Osteoblast (primary cell): ENCODE measurements around the gene FOLR2. TPM values are rescaled to one million over a fixed set of nuclear protein-coding genes. Genes with fewer than 3 reads are reported as not detected.

Experiments
- DNase-seq: peaks from one replicate; pipeline ENCODE4 v3.0.0; 2011; ENCODE audit warnings: low spot score, mixed read lengths; ENCODE audit not compliant: insufficient read length; ENCODE audit errors: missing footprints
- H2AFZ ChIP-seq: 2 replicates; pipeline ENCODE4 v1.6.0; 2011; ENCODE audit warnings: mild to moderate bottlenecking, low read length
- H3K27ac ChIP-seq: 2 replicates; pipeline ENCODE4 v1.5.1; 2011; ENCODE audit warnings: mild to moderate bottlenecking, low read depth, low read length, moderate library complexity
- H3K27me3 ChIP-seq: 2 replicates; pipeline ENCODE4 v1.6.0; 2012; ENCODE audit warnings: mild to moderate bottlenecking, control low read depth, inconsistent platforms, low read length, moderate library complexity; ENCODE audit not compliant: insufficient read depth
- H3K36me3 ChIP-seq: 2 replicates; pipeline ENCODE4 v1.5.1; 2011; ENCODE audit warnings: mild to moderate bottlenecking, low read length, control low read depth, moderate library complexity; ENCODE audit not compliant: insufficient read depth
- H3K4me1 ChIP-seq: 2 replicates; pipeline ENCODE4 v1.5.1; 2011; ENCODE audit warnings: mild to moderate bottlenecking, low read length, control low read depth, moderate library complexity; ENCODE audit not compliant: insufficient read depth
- H3K4me2 ChIP-seq: 2 replicates; pipeline ENCODE4 v1.6.0; 2011; ENCODE audit warnings: mild to moderate bottlenecking, low read length; ENCODE audit not compliant: insufficient read depth
- H3K4me3 ChIP-seq: fragments of 200-600 bp; sonication (generic); 3 replicates; pipeline ENCODE4 v1.5.1; 2012; ENCODE audit warnings: mild to moderate bottlenecking, low read length, inconsistent platforms; ENCODE audit not compliant: insufficient read depth
- H3K79me2 ChIP-seq: 2 replicates; pipeline ENCODE4 v1.6.0; 2012; ENCODE audit warnings: mild to moderate bottlenecking, low read length, control low read depth, inconsistent platforms; ENCODE audit not compliant: insufficient read depth
- H3K9me3 ChIP-seq: 2 replicates; pipeline ENCODE4 v1.5.1; 2011; ENCODE audit warnings: low read depth, low read length, control low read depth
- H4K20me1 ChIP-seq: 2 replicates; pipeline ENCODE4 v1.6.0; 2012; ENCODE audit warnings: mild to moderate bottlenecking, low read length, control low read depth; ENCODE audit not compliant: insufficient read depth
- CTCF ChIP-seq: IDR thresholded peaks from 2 replicates; pipeline ENCODE4 v1.5.1; 2011; ENCODE audit warnings: mild to moderate bottlenecking, low read depth, low read length, moderate library complexity; ENCODE audit errors: extremely low read depth
- total RNA-seq: library from RNA; depleted of rRNA; stranded (reverse); fragments of >200 nt; gene quantifications from 2 replicates; pipeline ENCODE4 v1.2.3, GENCODE V29; 2012

The FOLR2 gene
- total RNA-seq, 1 donor, result not detected

GRCh38 chr11:72251614-72252013, 35.0 kb downstream of the FOLR2 start:
- no peak for TF ChIP-seq CTCF
- Histone ChIP-seq H3K79me2 (no peaks in the 10 kb centered on the region), H3K36me3 (no peaks in the 10 kb centered on the region), H2AFZ (no peak overlapping the region), H4K20me1 (no peaks in the 10 kb centered on the region), H3K27me3 (peaks cover 59% of the 10 kb centered on the region), H3K27ac (no peak overlapping the region), H3K4me1 (no peaks in the 10 kb centered on the region), H3K9me3 (no peaks in the 10 kb centered on the region), H3K4me2 (no peak overlapping the region), H3K4me3 (no peak overlapping the region)
- DNase-seq, result no peak

GRCh38 chr11:72253392-72253791, 36.8 kb downstream of the FOLR2 start:
- Histone ChIP-seq H3K79me2 (no peaks in the 10 kb centered on the region), H4K20me1 (no peaks in the 10 kb centered on the region), H3K4me3 (no peak overlapping the region), H3K27me3 (peaks cover 51% of the 10 kb centered on the region), H3K36me3 (no peaks in the 10 kb centered on the region), H3K9me3 (no peaks in the 10 kb centered on the region), H3K4me1 (no peaks in the 10 kb centered on the region), H3K4me2 (no peak overlapping the region), H2AFZ (no peak overlapping the region), H3K27ac (no peak overlapping the region)
- no peak for DNase-seq
- no peak for TF ChIP-seq CTCF

GRCh38 chr11:72254299-72254993, 37.9 kb downstream of the FOLR2 start:
- Histone ChIP-seq H3K36me3 (no peaks in the 10 kb centered on the region), H3K4me2 (no peak overlapping the region), H3K9me3 (no peaks in the 10 kb centered on the region), H3K27me3 (peaks cover 53% of the 10 kb centered on the region), H3K27ac (no peak overlapping the region), H2AFZ (no peak overlapping the region), H3K4me3 (no peak overlapping the region), H4K20me1 (no peaks in the 10 kb centered on the region), H3K4me1 (no peaks in the 10 kb centered on the region), H3K79me2 (no peaks in the 10 kb centered on the region)
- TF ChIP-seq CTCF, result no peak
- DNase-seq, result no peak

- Histone ChIP-seq H3K79me2 (no peaks in the 10 kb centered on the region), H2AFZ (no peak overlapping the region), H3K4me3 (no peak overlapping the region), H3K4me1 (no peaks in the 10 kb centered on the region), H3K9me3 (no peaks in the 10 kb centered on the region), H3K27ac (no peak overlapping the region), H3K36me3 (no peaks in the 10 kb centered on the region), H4K20me1 (no peaks in the 10 kb centered on the region), H3K27me3 (peaks cover 34% of the 10 kb centered on the region), H3K4me2 (no peak overlapping the region)
- TF ChIP-seq CTCF, result no peak
- no peak for DNase-seq
Measured at GRCh38 chr11:72257570-72257969, 41.0 kb downstream of the FOLR2 start.
